Esophagus squamous epithelium (tissue), 5 donors: Measurements from ENCODE around the gene TPSAB1. TPM values are rescaled to one million over a fixed set of nuclear protein-coding genes. Genes with fewer than 3 reads are reported as not detected.
"Not testable (repeated sequence)": the region's sequence is repeated elsewhere in the genome, so short reads cannot be mapped to it uniquely, and the experiment has no call there.

ENCODE experiments used
- DNase-seq: peaks from one replicate; lab custom pipeline; 2025; lab: John Stamatoyannopoulos, UW
- H3K27ac ChIP-seq, 4 donors: fragments of 200-600 bp; sonication (generic); one replicate each; pipeline ENCODE4 v1.5.1; 2016 to 2019; ENCODE audit warnings: mild to moderate bottlenecking in 1 of 4
- H3K27me3 ChIP-seq, 4 donors: fragments of 200-600 bp; sonication (generic); 1 replicate in 3 of 4; 2 replicates in 1 of 4; pipeline versions ENCODE4 v1.5.1 to v1.6.0; 2017 to 2021; ENCODE audit warnings: antibody characterized with exemption in 1 of 4
- H3K36me3 ChIP-seq, 3 donors: fragments of 200-600 bp; sonication (generic); one replicate each; pipeline ENCODE4 v1.5.1; 2016 to 2019
- H3K4me1 ChIP-seq, 3 donors: fragments of 200-600 bp; sonication (generic); one replicate each; pipeline ENCODE4 v1.5.1; 2017 to 2019
- H3K4me3 ChIP-seq, 4 donors: fragments of 200-600 bp; sonication (generic); 1 replicate in 3 of 4; 2 replicates in 1 of 4; pipeline ENCODE4 v1.5.1; 2016 to 2019; ENCODE audit warnings: mild to moderate bottlenecking in 2 of 4, moderate library complexity in 1 of 4
- H3K9me3 ChIP-seq, 3 donors: fragments of 200-600 bp; sonication (generic); one replicate each; pipeline ENCODE4 v1.5.1; 2016 to 2019
- CTCF ChIP-seq, 6 experiments: fragments of 450-650 bp in 4 of 6; fragments of 200-600 bp in 2 of 6; sonication (generic) in 2 of 6; IDR thresholded peaks; one replicate each; pipeline ENCODE4 v1.5.1; 2016 to 2019; ENCODE audit warnings: antibody characterized with exemption in 6 of 6, mild to moderate bottlenecking in 4 of 6, moderate library complexity in 4 of 6
- POLR2A ChIP-seq, 4 donors: fragments of 450-650 bp; IDR thresholded peaks; one replicate each; pipeline ENCODE4 v1.6.1; 2017; ENCODE audit warnings: antibody characterized with exemption in 4 of 4, mild to moderate bottlenecking in 4 of 4, moderate library complexity in 3 of 4
- WGBS, 2 donors: methylation state at CpG; one replicate each; pipeline ENCODE4 v1.1.5; 2018; 5-methylcytosine and 5-hydroxymethylcytosine counted together
- intact Hi-C: fragments of 100-400 bp; cut with DNase I; formaldehyde crosslinking; loops from one replicate; pipeline ENCODE4 v1.15.0; 2022
- total RNA-seq, 4 donors: library from RNA; depleted of rRNA; stranded (reverse); fragments of >200 nt; gene quantifications; one replicate each; pipeline ENCODE4 v1.1.0, GENCODE V29; 2016
- donor health status: DM: yes; HTN: yes; CAD: no.

The TPSAB1 gene
- total RNA-seq, 4 donors from 2014 or later: 3.0 to 395 (median 16.7) TPM

DNA sequence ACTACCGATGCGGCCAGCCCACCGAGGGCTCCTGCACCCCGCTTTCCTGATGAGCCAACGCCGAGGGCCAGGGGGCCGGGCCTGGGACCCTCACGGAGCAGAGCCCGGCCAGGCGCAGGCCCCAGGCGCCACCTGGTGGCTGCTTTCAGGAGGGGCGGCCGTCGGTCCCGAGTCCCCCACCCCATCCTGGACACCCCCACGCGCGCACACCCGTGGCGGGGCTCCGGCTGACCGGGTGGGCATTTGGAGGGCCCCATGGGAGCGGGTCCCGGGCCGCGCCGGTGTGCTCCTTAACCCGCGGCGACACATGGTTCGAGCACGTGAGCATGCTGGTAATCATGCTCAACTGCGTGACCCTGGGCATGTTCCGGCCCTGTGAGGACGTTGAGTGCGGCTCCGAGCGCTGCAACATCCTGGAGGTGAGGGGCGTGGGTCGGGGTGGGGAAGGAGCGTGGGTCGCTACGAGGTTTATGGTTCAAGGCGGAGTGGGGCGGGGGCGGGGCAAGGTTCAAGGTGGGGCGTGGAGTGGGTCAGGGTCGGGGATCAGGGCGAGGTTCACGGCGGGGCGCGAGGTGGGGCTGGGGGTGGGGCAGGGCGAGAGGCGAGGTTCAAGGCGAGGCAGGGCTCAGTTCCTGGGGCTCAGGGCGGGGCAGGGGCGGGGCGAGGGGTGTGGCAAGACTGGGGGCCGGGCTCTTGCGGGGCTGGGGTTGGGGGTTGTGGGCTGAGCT, 45.7 kb upstream of the TPSAB1 start:
- peak overlapping the region in 1 of 4 donors; percentile 54 for H3K27ac ChIP-seq
- TF ChIP-seq POLR2A (IDR thresholded peaks at IDR 0.05) (no peak), CTCF (IDR thresholded peaks at IDR 0.05) (peak; percentile 55 to 71 (median 64))
- no peak overlapping the region for H3K4me3 ChIP-seq
- H3K4me1 ChIP-seq: peaks cover 0 to 28% (median 6%) of the 10 kb centered on the region in 3 donors
- no peaks in the 10 kb centered on the region for H3K36me3 ChIP-seq
- intact Hi-C loops: no loop called here
- H3K27me3 ChIP-seq: peaks cover 0 to 21% (median 0%) of the 10 kb centered on the region in 4 donors
- H3K9me3 ChIP-seq: no peaks in the 10 kb centered on the region
- no peak for DNase-seq
- WGBS, 2 donors: no CpG with 5 or more reads among the region's 61 CpGs

GRCh38 chr16:1195393-1195666, 45.2 kb upstream of the TPSAB1 start:
- Histone ChIP-seq H3K9me3 (no peaks in the 10 kb centered on the region), H3K4me3 (no peak overlapping the region), H3K4me1 (peaks cover 0 to 28% (median 6%) of the 10 kb centered on the region in 3 donors), H3K27ac (no peak overlapping the region), H3K27me3 (peaks cover 0 to 21% (median 0%) of the 10 kb centered on the region in 4 donors), H3K36me3 (no peaks in the 10 kb centered on the region)
- 55% methylated on average over 4 of the region's 14 CpGs; no CpG with 5 or more reads in 1 of the 2 donors for WGBS, 2 donors
- no peak for TF ChIP-seq POLR2A (IDR thresholded peaks at IDR 0.05)
- TF ChIP-seq CTCF (IDR thresholded peaks at IDR 0.05): no peak
- no peak for DNase-seq
- intact Hi-C loops: no loop called here

DNA sequence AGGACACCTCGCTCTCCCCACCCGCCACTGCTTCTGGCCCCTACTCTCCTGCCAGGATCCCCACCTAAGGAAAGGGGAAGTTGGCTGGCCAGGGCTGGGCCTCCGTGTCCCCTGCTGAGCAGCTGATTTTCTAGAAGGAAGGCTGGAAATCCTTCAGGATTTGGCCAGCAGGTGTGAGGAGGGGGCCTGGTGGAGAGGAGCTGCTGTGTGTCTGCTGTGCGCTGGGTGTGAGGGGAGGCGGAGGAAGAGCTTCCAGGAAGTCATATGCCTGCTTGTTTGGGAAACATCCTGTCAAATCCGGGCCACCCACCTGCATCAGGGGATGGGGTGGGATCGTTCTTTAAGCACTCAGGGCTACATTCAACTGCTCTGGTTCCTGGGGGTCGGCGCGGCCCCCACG, 44.0 kb upstream of the TPSAB1 start:
- Histone ChIP-seq H3K27ac (no peak overlapping the region), H3K36me3 (no peaks in the 10 kb centered on the region), H3K9me3 (no peaks in the 10 kb centered on the region), H3K27me3 (peaks cover 0 to 21% (median 0%) of the 10 kb centered on the region in 4 donors), H3K4me3 (no peak overlapping the region), H3K4me1 (peaks cover 0 to 28% (median 6%) of the 10 kb centered on the region in 3 donors)
- 33 to 69% methylated on average over 7 to 8 of the region's 11 CpGs for WGBS, 2 donors
- TF ChIP-seq CTCF (IDR thresholded peaks at IDR 0.05) (no peak), POLR2A (IDR thresholded peaks at IDR 0.05) (no peak)
- intact Hi-C loops: no loop called here
- no peak for DNase-seq

GRCh38 chr16:1197237-1197866, 43.2 kb upstream of the TPSAB1 start:
- intact Hi-C loops: no loop called here
- H3K27ac ChIP-seq: no peak overlapping the region
- DNase-seq: no peak
- WGBS, 2 donors: 72% methylated on average over 7 of the region's 19 CpGs; no CpG with 5 or more reads in 1 of the 2 donors
- H3K9me3 ChIP-seq: no peaks in the 10 kb centered on the region
- TF ChIP-seq CTCF (IDR thresholded peaks at IDR 0.05): no peak
- TF ChIP-seq POLR2A (IDR thresholded peaks at IDR 0.05): no peak
- no peaks in the 10 kb centered on the region for H3K36me3 ChIP-seq
- no peak overlapping the region for H3K4me3 ChIP-seq
- peaks cover 0 to 23% (median 6%) of the 10 kb centered on the region in 3 donors for H3K4me1 ChIP-seq
- peaks cover 0 to 21% (median 0%) of the 10 kb centered on the region in 4 donors for H3K27me3 ChIP-seq

DNA sequence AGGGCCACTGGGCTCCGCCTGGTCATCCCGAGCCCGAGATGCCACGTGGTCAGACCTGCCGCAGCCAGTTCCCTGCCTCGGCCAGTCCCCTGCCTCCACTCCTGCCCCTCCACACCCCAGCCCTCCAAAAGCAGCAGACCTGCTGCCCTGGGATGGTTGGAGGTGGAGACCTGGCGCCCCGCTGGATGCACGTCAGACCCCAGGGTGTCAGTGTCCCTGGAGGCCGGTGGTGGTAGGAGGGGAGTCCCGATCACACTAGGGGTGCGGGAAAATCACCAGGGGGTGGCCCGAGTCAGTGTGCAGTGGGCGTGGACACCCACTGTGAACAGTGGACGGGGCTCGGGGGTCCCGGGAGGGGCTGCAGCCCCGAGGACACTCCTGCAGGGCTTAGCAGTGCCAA, 42.3 kb upstream of the TPSAB1 start:
- Histone ChIP-seq H3K27me3 (peaks cover 0 to 21% (median 0%) of the 10 kb centered on the region in 4 donors), H3K36me3 (no peaks in the 10 kb centered on the region), H3K9me3 (no peaks in the 10 kb centered on the region), H3K27ac (no peak overlapping the region), H3K4me3 (no peak overlapping the region), H3K4me1 (peaks cover 0 to 17% (median 3%) of the 10 kb centered on the region in 3 donors)
- WGBS, 2 donors: 73 to 75% methylated on average over 4 to 10 of the region's 18 CpGs
- TF ChIP-seq CTCF (IDR thresholded peaks at IDR 0.05) (no peak), POLR2A (IDR thresholded peaks at IDR 0.05) (no peak)
- no peak for DNase-seq
- intact Hi-C loops: no loop called here

DNA sequence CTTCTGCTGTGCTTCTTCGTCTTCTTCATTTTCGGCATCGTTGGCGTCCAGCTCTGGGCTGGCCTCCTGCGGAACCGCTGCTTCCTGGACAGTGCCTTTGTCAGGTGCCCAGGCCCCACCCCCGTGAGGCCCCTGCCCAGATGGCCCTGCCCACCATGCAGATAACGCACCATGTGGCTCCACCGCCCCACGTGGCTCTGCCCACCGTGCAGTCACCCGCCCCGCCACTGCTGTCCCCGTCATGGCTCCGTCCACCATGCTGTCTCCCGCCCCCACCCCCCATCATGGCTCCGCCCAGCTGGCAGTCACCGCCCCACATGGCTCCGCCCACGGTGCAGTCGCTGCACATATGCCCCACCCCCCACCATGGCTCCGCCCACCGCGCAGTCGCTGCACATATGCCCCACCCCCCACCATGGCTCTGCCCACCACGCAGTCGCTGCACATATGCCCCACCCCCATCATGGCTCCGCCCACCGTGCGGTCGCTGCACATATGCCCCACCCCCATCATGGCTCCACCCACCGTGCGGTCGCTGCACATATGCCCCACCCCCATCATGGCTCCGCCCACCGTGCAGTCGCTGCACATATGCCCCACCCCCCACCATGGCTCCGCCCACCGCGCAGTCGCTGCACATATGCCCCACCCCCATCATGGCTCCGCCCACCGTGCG, 41.7 kb upstream of the TPSAB1 start:
- H3K9me3 ChIP-seq, H3K27ac ChIP-seq, H3K36me3 ChIP-seq, H3K4me3 ChIP-seq, intact Hi-C loops, DNase-seq: not testable (repeated sequence)
- Histone ChIP-seq H3K27me3 (peaks cover 0 to 19% (median 0%) of the 10 kb centered on the region in 4 donors), H3K4me1 (peaks cover 0 to 11% (median under 1%) of the 10 kb centered on the region in 3 donors)
- 81 to 88% methylated on average over 12 to 13 of the region's 44 CpGs for WGBS, 2 donors
